Panc1 (cell line): Measurements from ENCODE around the gene BIRC6. TPM values are rescaled to one million over a fixed set of nuclear protein-coding genes. Genes with fewer than 3 reads are reported as not detected.

Experiments
- ATAC-seq: fragments of 200-7000 bp; cut with Tn5 transposase; 2 replicates; pipeline ENCODE4 v1.9.1; 2020; ENCODE audit warnings: mild to moderate bottlenecking, moderate library complexity
- BruUV-seq: library from RNA; stranded (reverse); fragments of 400-500 nt; replicated peaks from 2 replicates; lab custom pipeline; 2021; lab: Mats Ljungman, UMichigan
- CTCF ChIA-PET: fragments of 300-600 bp; sonication (Branson Sonifier 250); formaldehyde crosslinking; loops from one replicate; lab custom pipeline; 2022; ENCODE audit warnings: antibody characterized with exemption; lab: Charles Lee
- POLR2A ChIA-PET: fragments of 300-600 bp; sonication (Branson Sonifier 250); formaldehyde crosslinking; loops from one replicate; lab custom pipeline; 2022; ENCODE audit warnings: antibody characterized with exemption; lab: Charles Lee
- DNase-seq: peaks from one replicate; pipeline ENCODE4 v3.0.0-alpha.2; 2010; ENCODE audit warnings: low read depth, low spot score
- H3K27ac ChIP-seq: 2 replicates; pipeline ENCODE4 v1.5.1; 2011; ENCODE audit warnings: mild to moderate bottlenecking, low read length, inconsistent platforms
- H3K27me3 ChIP-seq: fragments of 200-500 bp; sonication (Bioruptor generic); 2 replicates; pipeline ENCODE4 v1.6.0; 2014; ENCODE audit warnings: low read length, inconsistent platforms; ENCODE audit not compliant: control insufficient read depth, insufficient read depth
- H3K36me3 ChIP-seq: fragments of 200-500 bp; sonication (Bioruptor generic); 2 replicates; pipeline ENCODE4 v1.5.1; 2014; ENCODE audit warnings: inconsistent platforms, mild to moderate bottlenecking, low read length, moderate library complexity; ENCODE audit not compliant: control insufficient read depth, insufficient read depth
- H3K4me1 ChIP-seq: 2 replicates; pipeline ENCODE4 v1.5.1; 2011; ENCODE audit warnings: inconsistent platforms, mild to moderate bottlenecking, low read length, moderate library complexity; ENCODE audit not compliant: control insufficient read depth, insufficient read depth
- H3K4me3 ChIP-seq, 2 experiments: 2 replicates each; pipeline ENCODE4 v1.5.1; 2011 to 2012; ENCODE audit warnings: low read depth in 2 of 2, low read length in 2 of 2, mild to moderate bottlenecking in 2 of 2, inconsistent platforms in 1 of 2, moderate library complexity in 1 of 2
- H3K9me3 ChIP-seq: fragments of 200-500 bp; sonication (Bioruptor generic); 2 replicates; pipeline ENCODE4 v1.5.1; 2014; ENCODE audit warnings: low read depth, mild to moderate bottlenecking, inconsistent platforms, low read length, moderate library complexity; ENCODE audit not compliant: control insufficient read depth, insufficient read depth
- POLR2AphosphoS5 ChIP-seq: IDR thresholded peaks from 2 replicates; pipeline ENCODE4 v1.6.1; 2012; ENCODE audit warnings: mild to moderate bottlenecking, low read depth, low read length, moderate library complexity
- SIN3A ChIP-seq: IDR thresholded peaks from 2 replicates; pipeline ENCODE4 v1.6.1; 2012; ENCODE audit warnings: low read depth, mild to moderate bottlenecking, low read length, moderate library complexity, borderline replicate concordance; ENCODE audit not compliant: insufficient read depth
- TCF7L2 ChIP-seq: IDR thresholded peaks from 2 replicates; pipeline ENCODE4 v1.6.1; 2011; ENCODE audit warnings: mild to moderate bottlenecking, low read depth, low read length, inconsistent platforms
- in situ Hi-C: cut with HindIII; loops from 2 replicates; pipeline ENCODE4 v1.10.0; 2016; ENCODE audit warnings: low sequenced_read_pairs, low pct_unique_long_range_greater_than_20kb
- intact Hi-C: fragments of 100-400 bp; cut with micrococcal nuclease; formaldehyde crosslinking; loops from one replicate; pipeline ENCODE4 v1.10.0; 2022; ENCODE audit not compliant: unreplicated experiment
- total RNA-seq: library from RNA; stranded (reverse); gene quantifications from one replicate; pipeline ENCODE4 v1.2.1, GENCODE V29; 2021; ENCODE audit not compliant: unreplicated experiment
- TF ChIP-seq, protein P1 (sequence below), 2 experiments: IDR thresholded peaks; 2 replicates each; pipeline ENCODE4 v1.6.1; 2011 to 2012; ENCODE audit warnings: low read depth in 2 of 2, control low read depth in 1 of 2, low read length in 1 of 2, mild to moderate bottlenecking in 1 of 2, moderate library complexity in 1 of 2; ENCODE audit not compliant: insufficient read depth in 1 of 2
- TF ChIP-seq, protein P2 (sequence below): fragments of 450-650 bp; IDR thresholded peaks from 2 replicates; pipeline ENCODE4 v1.5.1; 2017; ENCODE audit warnings: mild to moderate bottlenecking

BIRC6 gene
- total RNA-seq, 1 experiment from 2014 or later: 73.1 TPM

- in situ Hi-C loops: no loop called here
- Histone ChIP-seq H3K4me1 (no peaks in the 10 kb centered on the region), H3K36me3 (peaks cover 16% of the 10 kb centered on the region), H3K9me3 (no peaks in the 10 kb centered on the region), H3K27me3 (no peaks in the 10 kb centered on the region), H3K27ac (no peak overlapping the region), H3K4me3 (no peak overlapping the region)
- DNase-seq (no peak), ATAC-seq (no peak)
- BruUV-seq: no TSS peak
- POLR2A ChIA-PET: interaction anchor here (0.5 kb wide), 1 partner anchor 61 kb away, joined by 4 read pairs; no protein-coding TSS in a partner anchor
- TF ChIP-seq POLR2AphosphoS5: no peak
- TF ChIP-seq, protein P1, sequence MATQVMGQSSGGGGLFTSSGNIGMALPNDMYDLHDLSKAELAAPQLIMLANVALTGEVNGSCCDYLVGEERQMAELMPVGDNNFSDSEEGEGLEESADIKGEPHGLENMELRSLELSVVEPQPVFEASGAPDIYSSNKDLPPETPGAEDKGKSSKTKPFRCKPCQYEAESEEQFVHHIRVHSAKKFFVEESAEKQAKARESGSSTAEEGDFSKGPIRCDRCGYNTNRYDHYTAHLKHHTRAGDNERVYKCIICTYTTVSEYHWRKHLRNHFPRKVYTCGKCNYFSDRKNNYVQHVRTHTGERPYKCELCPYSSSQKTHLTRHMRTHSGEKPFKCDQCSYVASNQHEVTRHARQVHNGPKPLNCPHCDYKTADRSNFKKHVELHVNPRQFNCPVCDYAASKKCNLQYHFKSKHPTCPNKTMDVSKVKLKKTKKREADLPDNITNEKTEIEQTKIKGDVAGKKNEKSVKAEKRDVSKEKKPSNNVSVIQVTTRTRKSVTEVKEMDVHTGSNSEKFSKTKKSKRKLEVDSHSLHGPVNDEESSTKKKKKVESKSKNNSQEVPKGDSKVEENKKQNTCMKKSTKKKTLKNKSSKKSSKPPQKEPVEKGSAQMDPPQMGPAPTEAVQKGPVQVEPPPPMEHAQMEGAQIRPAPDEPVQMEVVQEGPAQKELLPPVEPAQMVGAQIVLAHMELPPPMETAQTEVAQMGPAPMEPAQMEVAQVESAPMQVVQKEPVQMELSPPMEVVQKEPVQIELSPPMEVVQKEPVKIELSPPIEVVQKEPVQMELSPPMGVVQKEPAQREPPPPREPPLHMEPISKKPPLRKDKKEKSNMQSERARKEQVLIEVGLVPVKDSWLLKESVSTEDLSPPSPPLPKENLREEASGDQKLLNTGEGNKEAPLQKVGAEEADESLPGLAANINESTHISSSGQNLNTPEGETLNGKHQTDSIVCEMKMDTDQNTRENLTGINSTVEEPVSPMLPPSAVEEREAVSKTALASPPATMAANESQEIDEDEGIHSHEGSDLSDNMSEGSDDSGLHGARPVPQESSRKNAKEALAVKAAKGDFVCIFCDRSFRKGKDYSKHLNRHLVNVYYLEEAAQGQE (IDR thresholded peaks at IDR 0.05; ENCODE audit: insufficient read depth in 1 of 2, low read depth in 2 of 2, low read length in 1 of 2): no peak
- TF ChIP-seq TCF7L2: no peak
- TF ChIP-seq, protein P2, sequence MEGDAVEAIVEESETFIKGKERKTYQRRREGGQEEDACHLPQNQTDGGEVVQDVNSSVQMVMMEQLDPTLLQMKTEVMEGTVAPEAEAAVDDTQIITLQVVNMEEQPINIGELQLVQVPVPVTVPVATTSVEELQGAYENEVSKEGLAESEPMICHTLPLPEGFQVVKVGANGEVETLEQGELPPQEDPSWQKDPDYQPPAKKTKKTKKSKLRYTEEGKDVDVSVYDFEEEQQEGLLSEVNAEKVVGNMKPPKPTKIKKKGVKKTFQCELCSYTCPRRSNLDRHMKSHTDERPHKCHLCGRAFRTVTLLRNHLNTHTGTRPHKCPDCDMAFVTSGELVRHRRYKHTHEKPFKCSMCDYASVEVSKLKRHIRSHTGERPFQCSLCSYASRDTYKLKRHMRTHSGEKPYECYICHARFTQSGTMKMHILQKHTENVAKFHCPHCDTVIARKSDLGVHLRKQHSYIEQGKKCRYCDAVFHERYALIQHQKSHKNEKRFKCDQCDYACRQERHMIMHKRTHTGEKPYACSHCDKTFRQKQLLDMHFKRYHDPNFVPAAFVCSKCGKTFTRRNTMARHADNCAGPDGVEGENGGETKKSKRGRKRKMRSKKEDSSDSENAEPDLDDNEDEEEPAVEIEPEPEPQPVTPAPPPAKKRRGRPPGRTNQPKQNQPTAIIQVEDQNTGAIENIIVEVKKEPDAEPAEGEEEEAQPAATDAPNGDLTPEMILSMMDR: no peak
- no peak for TF ChIP-seq SIN3A
- intact Hi-C loops: no loop called here
- CTCF ChIA-PET: no interaction called here
Observed at GRCh38 chr2:32386739-32387138, 29.9 kb downstream of the BIRC6 start.

DNA sequence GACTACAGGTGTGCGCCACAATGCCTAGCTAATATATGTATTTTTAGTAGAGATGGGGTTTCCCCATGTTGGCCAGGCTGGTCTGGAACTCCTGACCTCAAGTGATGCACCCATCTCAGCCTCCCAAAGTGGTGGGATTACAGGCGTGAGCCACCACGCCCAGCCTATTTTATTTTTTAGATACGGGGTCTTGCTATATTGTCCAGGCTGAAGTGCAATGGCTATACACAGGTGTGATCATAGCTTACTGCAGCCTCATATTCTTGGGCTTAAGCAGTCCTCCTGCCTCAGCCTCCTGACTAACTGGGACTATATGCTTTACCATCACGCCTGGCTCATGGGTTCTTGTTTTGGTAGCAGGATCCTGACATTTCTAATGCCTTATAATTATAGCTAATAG, 42.4 kb downstream of the BIRC6 start:
- intact Hi-C loops: no loop called here
- POLR2A ChIA-PET: no interaction called here
- H3K27me3 ChIP-seq: no peaks in the 10 kb centered on the region
- no peaks in the 10 kb centered on the region for H3K4me1 ChIP-seq
- no peak overlapping the region for H3K27ac ChIP-seq
- TF ChIP-seq TCF7L2: no peak
- no peak for TF ChIP-seq POLR2AphosphoS5
- TF ChIP-seq SIN3A: no peak
- TF ChIP-seq, protein P2: no peak
- no peak overlapping the region for H3K4me3 ChIP-seq
- in situ Hi-C loops: no loop called here
- no peaks in the 10 kb centered on the region for H3K9me3 ChIP-seq
- DNase-seq: no peak
- no peak for ATAC-seq
- H3K36me3 ChIP-seq: peaks cover 16% of the 10 kb centered on the region; the same call in 1 of the 2 replicates
- no TSS peak for BruUV-seq
- CTCF ChIA-PET: no interaction called here
